GM12875 (cell line): ENCODE results near the gene ATXN7L3.
A peak's percentile ranks its signal among the peaks of the same experiment; 100 is the strongest.
"Not testable (repeated sequence)": the region's sequence is repeated elsewhere in the genome, so short reads cannot be mapped to it uniquely, and the experiment has no call there.

Source experiments
- H3K4me3 ChIP-seq: one replicate; pipeline ENCODE4 v1.5.1; 2011; ENCODE audit warnings: low read depth, low read length, control low read depth
- CTCF ChIP-seq: IDR thresholded peaks from 2 replicates; pipeline ENCODE4 v1.5.1; 2011; ENCODE audit warnings: low read depth, mild to moderate bottlenecking, control low read depth, inconsistent platforms, low read length, moderate library complexity, borderline replicate concordance; ENCODE audit not compliant: insufficient read depth

ATXN7L3 gene, protein sequence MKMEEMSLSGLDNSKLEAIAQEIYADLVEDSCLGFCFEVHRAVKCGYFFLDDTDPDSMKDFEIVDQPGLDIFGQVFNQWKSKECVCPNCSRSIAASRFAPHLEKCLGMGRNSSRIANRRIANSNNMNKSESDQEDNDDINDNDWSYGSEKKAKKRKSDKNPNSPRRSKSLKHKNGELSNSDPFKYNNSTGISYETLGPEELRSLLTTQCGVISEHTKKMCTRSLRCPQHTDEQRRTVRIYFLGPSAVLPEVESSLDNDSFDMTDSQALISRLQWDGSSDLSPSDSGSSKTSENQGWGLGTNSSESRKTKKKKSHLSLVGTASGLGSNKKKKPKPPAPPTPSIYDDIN

DNA sequence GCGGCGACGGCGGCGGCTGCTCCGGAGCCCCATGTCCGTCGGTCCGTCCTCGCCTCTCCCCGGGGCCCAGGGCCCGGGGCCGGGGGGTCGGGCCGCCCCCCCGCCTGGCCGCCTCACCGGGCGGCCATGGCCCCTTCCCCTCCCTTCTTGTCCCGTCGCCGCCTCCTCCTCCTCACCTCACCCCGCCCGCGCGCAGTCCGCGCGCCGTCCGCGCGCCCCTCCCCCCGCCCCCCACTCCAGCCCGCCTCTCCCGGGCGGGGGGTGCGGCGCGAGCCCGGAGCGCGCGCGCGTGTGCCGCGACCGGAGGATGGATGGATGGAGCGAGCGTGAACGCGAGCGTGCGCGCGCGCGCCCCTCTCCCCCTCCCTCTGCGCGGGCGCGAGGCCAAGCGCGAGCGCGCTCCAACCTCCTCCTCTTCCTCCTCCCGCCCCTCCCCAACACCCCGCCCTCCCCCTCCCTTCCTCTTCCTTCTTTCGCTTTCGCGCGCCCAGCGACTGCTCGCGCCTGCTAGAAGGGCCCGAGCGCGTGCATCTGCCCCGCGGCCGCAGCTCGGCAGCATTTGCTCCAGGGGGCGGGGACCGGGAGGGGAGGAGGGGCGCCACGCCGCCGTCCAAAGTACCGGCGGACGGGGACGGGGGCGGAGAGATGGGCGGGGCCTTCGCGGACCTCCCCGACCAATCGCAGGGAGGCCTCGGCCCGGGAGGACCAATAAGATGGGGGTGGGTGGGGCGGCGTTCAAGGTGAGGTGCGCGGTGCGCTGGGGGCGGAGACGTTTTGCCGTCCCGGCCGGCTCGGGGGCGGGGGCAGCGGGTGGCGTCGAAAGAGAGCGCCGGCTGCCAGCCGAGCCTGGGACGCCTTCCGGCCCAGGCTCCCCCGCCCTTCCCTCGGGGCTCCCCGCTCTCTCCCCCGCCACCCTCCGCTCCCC is at the start of gene ATXN7L3:
Gene ATXN7L3, minus strand, starts transcription at position 332 of the 925 bp plus-strand sequence. CDS start 1,814 bp downstream, outside the sequence.
- peak within 1 kb of the TSS; percentile 85 for H3K4me3 ChIP-seq

DNA sequence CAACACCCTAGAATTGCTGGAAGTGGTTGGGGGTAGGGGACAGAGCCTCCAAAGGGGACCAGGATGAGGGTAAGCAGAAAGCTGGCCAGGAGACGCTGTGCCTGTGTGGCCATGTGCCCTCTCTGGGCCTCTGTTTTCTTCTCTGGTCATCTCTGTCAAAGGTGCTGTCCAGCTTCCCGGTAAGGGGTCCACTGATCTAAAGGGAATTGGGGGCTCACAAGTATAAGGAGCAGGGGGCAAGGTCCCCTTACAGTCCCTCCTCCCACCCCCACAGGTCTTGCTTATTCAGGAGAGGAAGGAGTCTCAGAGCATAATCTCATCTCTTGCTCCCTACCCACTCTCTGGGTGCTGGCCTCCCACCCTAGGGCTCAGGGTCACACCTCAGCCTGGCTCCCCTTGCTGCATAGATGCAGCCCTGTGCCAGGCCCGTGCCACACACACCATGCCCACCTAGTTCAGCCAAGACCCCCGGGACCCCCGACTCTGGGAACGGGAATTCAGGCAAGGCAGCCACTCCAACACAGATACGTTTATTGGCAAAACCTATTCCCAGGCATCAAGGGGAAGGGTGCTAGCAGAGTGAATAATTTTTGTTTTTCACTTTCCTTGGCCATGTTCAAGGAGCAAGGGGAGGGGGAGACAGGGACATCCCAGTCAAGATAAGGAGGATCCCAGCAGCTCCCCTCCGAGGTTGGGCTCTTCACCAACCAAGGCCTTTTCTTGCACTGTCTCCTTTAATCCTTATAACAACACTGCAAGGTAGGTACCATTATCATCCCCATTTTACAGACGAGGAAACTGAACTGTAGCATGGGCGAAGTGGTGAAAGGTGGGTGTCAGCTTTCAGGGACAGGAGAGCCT is 48.4 kb upstream of the ATXN7L3 start:
- no peak overlapping the region for H3K4me3 ChIP-seq
- TF ChIP-seq CTCF = no peak

More for the DNA sequence above, at the start of gene ATXN7L3:
- no peak for TF ChIP-seq CTCF

GRCh38 chr17:44247440-44247841 is 47.8 kb upstream of the ATXN7L3 start:
- TF ChIP-seq CTCF = no peak
- H3K4me3 ChIP-seq = no peak overlapping the region

DNA sequence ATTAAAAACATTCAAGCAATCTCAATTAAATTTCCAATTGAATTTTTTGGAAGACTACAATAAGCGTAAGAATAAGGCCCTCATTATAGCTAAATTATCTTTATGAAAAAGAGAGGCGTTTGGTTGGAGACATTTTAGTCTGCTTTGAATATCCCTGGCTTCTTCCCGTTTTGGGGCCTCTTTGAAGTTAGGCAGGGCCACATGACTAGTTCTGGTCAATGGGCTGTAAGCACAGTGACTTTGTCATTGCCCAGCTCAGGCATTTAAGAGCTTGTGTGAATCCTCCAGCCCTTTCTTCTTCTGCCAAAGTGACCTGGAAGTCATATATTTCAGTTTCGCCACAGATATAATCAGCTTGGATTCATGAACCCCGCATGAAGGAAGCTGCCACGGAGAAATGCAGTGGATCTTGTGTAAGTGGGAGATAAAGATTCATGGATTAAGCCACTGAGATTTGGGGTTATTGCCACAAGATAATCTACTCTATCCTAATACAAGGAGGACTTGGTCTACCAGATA is 41.5 kb upstream of the ATXN7L3 start:
- no peak for TF ChIP-seq CTCF
- H3K4me3 ChIP-seq = no peak overlapping the region

GRCh38 chr17:44237886-44238285 is 38.2 kb upstream of the ATXN7L3 start:
- not testable (repeated sequence) for H3K4me3 ChIP-seq

DNA sequence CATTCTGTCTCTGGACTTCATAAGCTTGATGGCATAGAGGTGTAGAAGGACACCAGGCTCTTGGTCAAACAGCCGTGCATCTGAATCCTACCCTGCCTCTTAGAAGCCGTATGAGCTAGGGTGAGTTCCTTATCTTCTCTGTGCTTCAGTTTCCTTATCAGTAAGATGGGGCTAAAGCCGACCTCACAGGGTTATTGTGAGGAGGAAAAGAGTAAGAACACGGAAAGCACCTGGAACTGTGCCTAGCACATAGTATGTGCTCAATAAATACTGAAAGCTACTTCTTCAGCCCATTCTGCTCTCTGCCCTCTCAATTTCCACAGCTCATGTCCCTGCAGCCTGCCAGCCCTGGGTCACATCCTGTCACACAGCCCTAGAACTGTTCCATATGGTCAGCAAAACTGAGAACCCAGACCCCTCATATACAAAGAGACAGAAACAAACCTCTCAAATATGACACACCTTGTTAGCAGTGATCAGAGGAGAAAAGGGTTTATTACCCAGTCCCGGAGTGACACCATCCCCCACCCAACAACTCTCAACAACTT is 36.8 kb upstream of the ATXN7L3 start:
- no peak overlapping the region for H3K4me3 ChIP-seq
- no peak for TF ChIP-seq CTCF
